Keratinocyte (primary cell): Measurements from ENCODE around the gene KSR1. TPM values are rescaled to one million over a fixed set of nuclear protein-coding genes. Genes with fewer than 3 reads are reported as not detected.

Experiments
- DNase-seq: peaks from one replicate; pipeline ENCODE4 v3.0.0-alpha.2; 2011; ENCODE audit warnings: low read depth, missing footprints, low spot score
- FAIRE-seq: peaks from 2 replicates; lab custom pipeline; 2011; peaks lifted over from hg19 to GRCh38; lab: Jason Lieb, UNC
- H2AFZ ChIP-seq: 2 replicates; pipeline ENCODE4 v1.6.0; 2012; ENCODE audit warnings: low read length, control low read depth, inconsistent platforms; ENCODE audit not compliant: control insufficient read depth
- H3K27ac ChIP-seq: 2 replicates; pipeline ENCODE4 v1.5.1; 2011; ENCODE audit warnings: low read length; ENCODE audit not compliant: control insufficient read depth, insufficient read depth
- H3K27me3 ChIP-seq: 3 replicates; pipeline ENCODE4 v1.6.0; 2011; ENCODE audit warnings: low read length; ENCODE audit not compliant: control insufficient read depth, insufficient read depth; ENCODE audit errors: extremely low read depth
- H3K36me3 ChIP-seq, 2 experiments: 2 replicates in 1 of 2; 3 replicates in 1 of 2; pipeline ENCODE4 v1.5.1; 2011; ENCODE audit warnings: low read length in 2 of 2, mild to moderate bottlenecking in 1 of 2; ENCODE audit not compliant: control insufficient read depth in 2 of 2, insufficient read depth in 2 of 2; ENCODE audit errors: extremely low read depth in 1 of 2
- H3K4me1 ChIP-seq: 3 replicates; pipeline ENCODE4 v1.5.1; 2011; ENCODE audit warnings: low read length; ENCODE audit not compliant: control insufficient read depth, insufficient read depth; ENCODE audit errors: extremely low read depth
- H3K4me2 ChIP-seq: 3 replicates; pipeline ENCODE4 v1.6.0; 2011; ENCODE audit warnings: low read depth, low read length; ENCODE audit not compliant: control insufficient read depth, insufficient read depth; ENCODE audit errors: extremely low read depth
- H3K4me3 ChIP-seq, 3 experiments: fragments of 200-600 bp in 1 of 3; sonication (generic) in 1 of 3; 2 replicates in 2 of 3; 3 replicates in 1 of 3; pipeline ENCODE4 v1.5.1; 2011 to 2016; ENCODE audit warnings: low read length in 3 of 3, mild to moderate bottlenecking in 3 of 3, control low read depth in 2 of 3, inconsistent platforms in 1 of 3, low read depth in 1 of 3, mixed read lengths in 1 of 3, mixed run types in 1 of 3, moderate library complexity in 1 of 3; ENCODE audit not compliant: control insufficient read depth in 2 of 3, insufficient read depth in 2 of 3; ENCODE audit errors: extremely low read depth in 1 of 3
- H3K79me2 ChIP-seq: 2 replicates; pipeline ENCODE4 v1.6.0; 2012; ENCODE audit warnings: low read length; ENCODE audit not compliant: control insufficient read depth, insufficient read depth
- H3K9ac ChIP-seq: 3 replicates; pipeline ENCODE4 v1.6.0; 2011; ENCODE audit warnings: low read length; ENCODE audit not compliant: control insufficient read depth, insufficient read depth; ENCODE audit errors: extremely low read depth
- H3K9me1 ChIP-seq: 3 replicates; pipeline ENCODE4 v1.6.0; 2011; ENCODE audit warnings: low read length; ENCODE audit not compliant: control insufficient read depth, insufficient read depth; ENCODE audit errors: extremely low read depth
- H3K9me3 ChIP-seq: 2 replicates; pipeline ENCODE4 v1.5.1; 2012; ENCODE audit warnings: low read depth, low read length; ENCODE audit not compliant: control insufficient read depth
- H4K20me1 ChIP-seq: 3 replicates; pipeline ENCODE4 v1.6.0; 2011; ENCODE audit warnings: low read length; ENCODE audit not compliant: control insufficient read depth, insufficient read depth; ENCODE audit errors: extremely low read depth
- CTCF ChIP-seq, 3 experiments: IDR thresholded peaks in 1 of 3; conservative IDR thresholded peaks in 1 of 3; optimal IDR thresholded peaks in 1 of 3; 2 replicates in 2 of 3; 3 replicates in 1 of 3; pipeline versions ENCODE3 to v1.5.1; 2011; ENCODE audit warnings: low read length in 3 of 3, mild to moderate bottlenecking in 3 of 3, moderate library complexity in 2 of 3, control low read depth in 1 of 3, inconsistent platforms in 1 of 3; ENCODE audit not compliant: insufficient read depth in 2 of 3; ENCODE audit errors: extremely low read depth in 1 of 3
- EZH2 ChIP-seq: IDR thresholded peaks from one replicate; pipeline ENCODE4 v1.6.1; 2012; ENCODE audit warnings: inconsistent platforms, mild to moderate bottlenecking, low read length, moderate library complexity
- dilution Hi-C: fragments of 300-500 bp; cut with MboI; formaldehyde crosslinking; loops from one replicate; pipeline ENCODE4 v1.7.0; 2020; ENCODE audit warnings: low sequenced_read_pairs; ENCODE audit not compliant: extremely low pct_ligation_motif_present
- polyA plus RNA-seq, 5 experiments: library from polyadenylated mRNA; depleted of rRNA in 3 of 5; stranded (reverse) in 3 of 5; stranded (forward) in 1 of 5; unstranded in 1 of 5; fragments of >200 nt; gene quantifications; 1 replicate in 1 of 5; 2 replicates in 3 of 5; 3 replicates in 1 of 5; pipeline versions ENCODE4 v1.2.1 to v1.2.3, GENCODE V29; 2011 to 2012; ENCODE audit warnings: missing spikeins in 2 of 5, low read depth in 1 of 5, low replicate concordance in 1 of 5

The KSR1 gene
- polyA plus RNA-seq, 1 donor (not counting 4 experiments of a cell fraction or from before 2014, with no cell fraction given): 1.3 TPM

- no peak overlapping the region for H2AFZ ChIP-seq
- H3K4me2 ChIP-seq: no peak overlapping the region
- DNase-seq (no peak), FAIRE-seq (peak; percentile 84)
- dilution Hi-C loops: no loop called here
- no peaks in the 10 kb centered on the region for H3K36me3 ChIP-seq
- no peak for TF ChIP-seq EZH2
- TF ChIP-seq CTCF (optimal IDR thresholded peaks at IDR 0.05 in 1 of 3, IDR thresholded peaks at IDR 0.05 in 1 of 3, conservative IDR thresholded peaks at IDR 0.05 in 1 of 3; ENCODE audit: extremely low read depth in 1 of 3, insufficient read depth in 2 of 3, low read length in 3 of 3): peak; percentile 90 to 98 (median 93)
- no peak overlapping the region for H3K4me3 ChIP-seq
- peaks cover 4% of the 10 kb centered on the region for H3K4me1 ChIP-seq
- H3K9me1 ChIP-seq: no peaks in the 10 kb centered on the region
- H3K79me2 ChIP-seq: no peaks in the 10 kb centered on the region
- no peaks in the 10 kb centered on the region for H3K9me3 ChIP-seq
- H3K27ac ChIP-seq: no peak overlapping the region
- no peak overlapping the region for H3K9ac ChIP-seq
- H3K27me3 ChIP-seq: no peaks in the 10 kb centered on the region
- no peaks in the 10 kb centered on the region for H4K20me1 ChIP-seq
Measured at GRCh38 chr17:27602721-27603420, 146.6 kb downstream of the KSR1 start.

GRCh38 chr17:27603421-27603770 lies 147.1 kb downstream of the KSR1 start:
- Histone ChIP-seq H3K36me3 (no peaks in the 10 kb centered on the region), H3K4me1 (peaks cover 4% of the 10 kb centered on the region), H3K9me1 (no peaks in the 10 kb centered on the region), H4K20me1 (no peaks in the 10 kb centered on the region), H3K27ac (no peak overlapping the region), H3K27me3 (no peaks in the 10 kb centered on the region), H3K9me3 (no peaks in the 10 kb centered on the region), H2AFZ (no peak overlapping the region), H3K4me2 (no peak overlapping the region), H3K9ac (no peak overlapping the region), H3K79me2 (no peaks in the 10 kb centered on the region), H3K4me3 (no peak overlapping the region)
- no peak for DNase-seq
- no peak for FAIRE-seq
- dilution Hi-C loops: no loop called here
- TF ChIP-seq EZH2: no peak
- TF ChIP-seq CTCF (optimal IDR thresholded peaks at IDR 0.05 in 1 of 3, IDR thresholded peaks at IDR 0.05 in 1 of 3, conservative IDR thresholded peaks at IDR 0.05 in 1 of 3; ENCODE audit: extremely low read depth in 1 of 3, insufficient read depth in 2 of 3, low read length in 3 of 3): no peak
